Lung (tissue), 12 donors: ENCODE results near the gene ADCY10. TPM values are rescaled to one million over a fixed set of nuclear protein-coding genes. Genes with fewer than 3 reads are reported as not detected.

Experiments
- ATAC-seq: fragments of 200-7000 bp; cut with Tn5 transposase; one replicate; pipeline ENCODE4 v1.9.1; 2020; ENCODE audit warnings: moderate number of reproducible peaks; ENCODE audit not compliant: insufficient read depth, low FRiP score
- DNase-seq, 3 donors: peaks; one replicate each; pipeline ENCODE4 v3.0.0-alpha.2; 2013 to 2017
- H3K27ac ChIP-seq, 2 donors: one replicate each; pipeline ENCODE4 v1.5.1; 2013; ENCODE audit warnings: mild to moderate bottlenecking in 2 of 2, moderate library complexity in 2 of 2, control low read depth in 1 of 2, inconsistent platforms in 1 of 2, low read depth in 1 of 2, low read length in 1 of 2
- H3K27me3 ChIP-seq, 3 donors: one replicate each; pipeline ENCODE4 v1.5.1; 2013; ENCODE audit warnings: low read length in 2 of 3; ENCODE audit not compliant: control insufficient read depth in 3 of 3, insufficient read depth in 3 of 3
- H3K36me3 ChIP-seq, 4 donors: one replicate each; pipeline ENCODE4 v1.5.1; 2013; ENCODE audit warnings: low read length in 4 of 4, mild to moderate bottlenecking in 1 of 4, moderate library complexity in 1 of 4; ENCODE audit not compliant: control insufficient read depth in 4 of 4, insufficient read depth in 4 of 4
- H3K4me1 ChIP-seq, 5 donors: one replicate each; pipeline ENCODE4 v1.5.1; 2013; ENCODE audit warnings: low read length in 5 of 5, mild to moderate bottlenecking in 2 of 5, moderate library complexity in 1 of 5; ENCODE audit not compliant: control insufficient read depth in 5 of 5, insufficient read depth in 5 of 5
- H3K4me3 ChIP-seq: one replicate; pipeline ENCODE4 v1.5.1; 2013; ENCODE audit warnings: mild to moderate bottlenecking, control low read depth, moderate library complexity
- H3K9ac ChIP-seq, 2 donors: one replicate each; pipeline ENCODE4 v1.5.1; 2013; ENCODE audit warnings: low read length in 2 of 2, control low read depth in 1 of 2; ENCODE audit not compliant: insufficient read depth in 1 of 2
- H3K9me3 ChIP-seq, 4 donors: one replicate each; pipeline ENCODE4 v1.5.1; 2013; ENCODE audit warnings: low read length in 3 of 4, mild to moderate bottlenecking in 1 of 4, moderate library complexity in 1 of 4; ENCODE audit not compliant: control insufficient read depth in 4 of 4, insufficient read depth in 3 of 4
- WGBS, 2 donors: extraction: QIAGEN DNeasy Blood & Tissue Kit; methylation state at CpG; one replicate each; pipeline ENCODE4 v1.1.7; 2013; 5-methylcytosine and 5-hydroxymethylcytosine counted together
- polyA plus RNA-seq, 2 donors: library from polyadenylated mRNA; stranded (reverse); fragments of 200-250 nt; gene quantifications; one replicate each; pipeline ENCODE4 v1.2.1, GENCODE V29; 2013
- total RNA-seq, 2 donors: library from RNA; depleted of rRNA in 1 of 2; stranded (reverse); fragments of >200 nt in 1 of 2; gene quantifications; one replicate each; pipeline ENCODE4 v1.2.1, GENCODE V29; 2014 to 2021
- TF ChIP-seq, protein P1 (sequence below): IDR thresholded peaks from 2 replicates; pipeline ENCODE4 v1.5.1; 2012; ENCODE audit warnings: mild to moderate bottlenecking; ENCODE audit errors: control extremely low read depth, extremely low read depth
- donor health status: control.
- donor health status: control.
- donor health status: Bipolar disorder and iron deficiency.
- donor health status: healthy.
- donor health status: DM: yes; HTN: yes; CAD: no.

The ADCY10 gene
- total and polyA plus RNA-seq, 4 donors = 0.06 to 0.10 (median 0.09) TPM; not detected in 1

DNA sequence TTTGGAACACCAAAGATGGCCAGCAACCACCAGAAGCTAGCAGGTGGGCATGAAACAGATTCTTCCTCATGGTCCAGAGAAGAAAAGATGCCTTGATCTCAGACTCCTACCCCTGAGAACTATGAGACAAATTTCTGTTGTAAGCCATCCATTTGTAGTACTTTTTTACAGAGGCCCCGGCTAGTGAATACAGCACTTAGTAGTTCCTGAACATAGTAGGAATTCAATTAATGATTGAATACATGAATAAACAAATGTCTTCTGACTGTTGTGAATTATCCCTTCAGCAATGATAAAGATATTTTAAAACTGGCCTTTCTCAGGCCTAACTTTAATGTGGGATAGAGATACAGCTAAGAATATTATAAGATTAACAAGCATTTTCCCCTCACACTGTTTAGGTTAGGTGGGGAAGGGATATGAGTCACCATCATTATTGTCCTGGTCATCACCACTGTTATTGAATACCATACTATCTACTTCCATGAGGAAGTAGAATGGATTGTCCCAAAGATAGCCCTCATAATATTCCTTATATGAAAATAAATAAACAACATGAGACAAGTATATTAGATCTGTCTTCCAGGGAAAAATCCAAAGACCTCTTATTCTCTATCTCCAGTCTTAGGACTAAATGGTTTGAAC is 51.4 kb downstream of the ADCY10 start:
- 90 to 100% methylated on average over 1 of the region's 1 CpG for WGBS, 2 donors
- DNase-seq (no peak), ATAC-seq (no peak)
- H3K27me3 ChIP-seq = no peaks in the 10 kb centered on the region
- H3K27ac ChIP-seq = no peak overlapping the region
- no peaks in the 10 kb centered on the region for H3K9me3 ChIP-seq
- H3K4me3 ChIP-seq = no peak overlapping the region
- H3K36me3 ChIP-seq = no peaks in the 10 kb centered on the region
- TF ChIP-seq, protein P1, sequence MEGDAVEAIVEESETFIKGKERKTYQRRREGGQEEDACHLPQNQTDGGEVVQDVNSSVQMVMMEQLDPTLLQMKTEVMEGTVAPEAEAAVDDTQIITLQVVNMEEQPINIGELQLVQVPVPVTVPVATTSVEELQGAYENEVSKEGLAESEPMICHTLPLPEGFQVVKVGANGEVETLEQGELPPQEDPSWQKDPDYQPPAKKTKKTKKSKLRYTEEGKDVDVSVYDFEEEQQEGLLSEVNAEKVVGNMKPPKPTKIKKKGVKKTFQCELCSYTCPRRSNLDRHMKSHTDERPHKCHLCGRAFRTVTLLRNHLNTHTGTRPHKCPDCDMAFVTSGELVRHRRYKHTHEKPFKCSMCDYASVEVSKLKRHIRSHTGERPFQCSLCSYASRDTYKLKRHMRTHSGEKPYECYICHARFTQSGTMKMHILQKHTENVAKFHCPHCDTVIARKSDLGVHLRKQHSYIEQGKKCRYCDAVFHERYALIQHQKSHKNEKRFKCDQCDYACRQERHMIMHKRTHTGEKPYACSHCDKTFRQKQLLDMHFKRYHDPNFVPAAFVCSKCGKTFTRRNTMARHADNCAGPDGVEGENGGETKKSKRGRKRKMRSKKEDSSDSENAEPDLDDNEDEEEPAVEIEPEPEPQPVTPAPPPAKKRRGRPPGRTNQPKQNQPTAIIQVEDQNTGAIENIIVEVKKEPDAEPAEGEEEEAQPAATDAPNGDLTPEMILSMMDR = no peak
- no peak overlapping the region for H3K9ac ChIP-seq
- peaks cover 0 to 3% (median 0%) of the 10 kb centered on the region in 5 donors for H3K4me1 ChIP-seq

DNA sequence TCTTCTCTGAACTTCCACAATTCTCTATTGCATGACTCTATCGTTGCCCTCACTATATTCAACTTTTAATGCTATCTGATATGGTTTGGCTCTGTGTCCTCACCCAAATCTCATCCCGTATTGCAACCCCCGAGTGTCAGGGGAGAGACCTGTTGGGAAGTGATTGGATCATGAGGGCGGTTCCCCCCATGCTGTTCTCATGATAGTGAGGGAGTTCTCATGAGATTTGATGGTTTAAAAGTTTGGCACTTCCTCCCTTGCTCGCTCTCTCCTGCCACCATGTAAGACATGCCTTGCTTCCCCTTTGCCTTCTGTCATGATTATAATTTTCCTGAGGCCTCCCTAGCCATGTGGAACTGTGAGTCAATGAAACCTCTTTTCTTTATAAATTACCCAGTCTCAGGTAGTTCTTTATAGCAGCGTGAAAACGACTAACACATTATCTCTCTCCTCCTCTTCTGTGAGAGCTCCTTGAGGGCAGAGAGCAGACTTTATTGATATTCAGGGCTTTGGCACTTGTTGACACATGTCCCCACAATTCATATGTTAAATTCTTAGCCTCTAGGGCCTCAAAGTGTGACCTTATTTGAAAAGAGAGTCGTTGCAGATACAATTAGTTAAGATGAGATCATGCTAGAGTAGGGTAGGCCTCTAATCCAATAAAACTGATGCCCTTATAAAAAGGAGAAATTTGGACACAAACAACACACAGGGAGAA is 52.1 kb downstream of the ADCY10 start:
- TF ChIP-seq, protein P1 = no peak
- Histone ChIP-seq H3K27ac (no peak overlapping the region), H3K9ac (no peak overlapping the region), H3K4me1 (peaks cover 0 to 3% (median 0%) of the 10 kb centered on the region in 5 donors), H3K9me3 (no peaks in the 10 kb centered on the region), H3K27me3 (no peaks in the 10 kb centered on the region), H3K36me3 (no peaks in the 10 kb centered on the region), H3K4me3 (no peak overlapping the region)
- WGBS, 2 donors = 86 to 89% methylated on average over 8 of the region's 8 CpGs
- no peak for ATAC-seq
- DNase-seq = no peak

DNA sequence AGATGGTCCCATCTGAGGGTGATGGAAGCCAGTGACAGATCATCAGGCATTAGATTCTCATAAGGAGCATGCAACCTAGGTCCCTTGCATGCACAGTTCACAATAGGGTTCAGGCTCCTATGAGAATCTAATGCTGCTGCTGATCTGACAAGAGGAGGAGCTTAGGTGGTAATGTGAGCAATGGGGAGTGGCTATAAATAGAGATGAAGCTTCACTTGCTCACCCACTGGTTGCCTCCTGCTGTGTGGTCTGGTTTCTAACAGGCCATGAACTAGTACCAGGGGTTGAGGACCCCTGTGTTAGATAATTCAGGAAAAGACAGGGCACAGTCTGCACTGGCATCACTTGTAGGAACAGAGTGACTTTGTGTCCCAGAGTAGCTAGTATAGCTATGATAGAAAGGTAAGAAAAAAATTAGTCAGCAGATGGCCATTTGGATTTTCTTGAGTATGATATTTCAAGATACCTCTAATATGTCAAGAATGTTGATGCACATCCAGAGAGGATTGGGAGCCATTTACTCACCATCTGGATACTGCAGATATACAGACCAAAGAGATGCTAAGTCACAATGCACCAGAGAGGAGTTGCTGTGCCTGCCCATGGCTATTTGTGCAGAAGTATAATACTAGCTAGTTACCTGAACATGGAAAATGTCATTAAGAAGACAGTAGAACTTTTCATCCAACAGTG is 53.6 kb downstream of the ADCY10 start:
- H3K36me3 ChIP-seq = no peaks in the 10 kb centered on the region
- ATAC-seq = no peak
- no peak overlapping the region for H3K9ac ChIP-seq
- DNase-seq = no peak
- no peaks in the 10 kb centered on the region for H3K9me3 ChIP-seq
- TF ChIP-seq, protein P1 = no peak
- H3K4me1 ChIP-seq = peaks cover 0 to 3% (median 0%) of the 10 kb centered on the region in 5 donors
- H3K4me3 ChIP-seq = no peak overlapping the region
- no peak overlapping the region for H3K27ac ChIP-seq
- no peaks in the 10 kb centered on the region for H3K27me3 ChIP-seq
